ENCODE results near the gene TBC1D1. TPM values are rescaled to one million over a fixed set of nuclear protein-coding genes. Genes with fewer than 3 reads are reported as not detected.

The TBC1D1 gene
- total and polyA plus RNA-seq, 8 donors, result 53.3 to 78.9 (median 71.1) TPM

DNA sequence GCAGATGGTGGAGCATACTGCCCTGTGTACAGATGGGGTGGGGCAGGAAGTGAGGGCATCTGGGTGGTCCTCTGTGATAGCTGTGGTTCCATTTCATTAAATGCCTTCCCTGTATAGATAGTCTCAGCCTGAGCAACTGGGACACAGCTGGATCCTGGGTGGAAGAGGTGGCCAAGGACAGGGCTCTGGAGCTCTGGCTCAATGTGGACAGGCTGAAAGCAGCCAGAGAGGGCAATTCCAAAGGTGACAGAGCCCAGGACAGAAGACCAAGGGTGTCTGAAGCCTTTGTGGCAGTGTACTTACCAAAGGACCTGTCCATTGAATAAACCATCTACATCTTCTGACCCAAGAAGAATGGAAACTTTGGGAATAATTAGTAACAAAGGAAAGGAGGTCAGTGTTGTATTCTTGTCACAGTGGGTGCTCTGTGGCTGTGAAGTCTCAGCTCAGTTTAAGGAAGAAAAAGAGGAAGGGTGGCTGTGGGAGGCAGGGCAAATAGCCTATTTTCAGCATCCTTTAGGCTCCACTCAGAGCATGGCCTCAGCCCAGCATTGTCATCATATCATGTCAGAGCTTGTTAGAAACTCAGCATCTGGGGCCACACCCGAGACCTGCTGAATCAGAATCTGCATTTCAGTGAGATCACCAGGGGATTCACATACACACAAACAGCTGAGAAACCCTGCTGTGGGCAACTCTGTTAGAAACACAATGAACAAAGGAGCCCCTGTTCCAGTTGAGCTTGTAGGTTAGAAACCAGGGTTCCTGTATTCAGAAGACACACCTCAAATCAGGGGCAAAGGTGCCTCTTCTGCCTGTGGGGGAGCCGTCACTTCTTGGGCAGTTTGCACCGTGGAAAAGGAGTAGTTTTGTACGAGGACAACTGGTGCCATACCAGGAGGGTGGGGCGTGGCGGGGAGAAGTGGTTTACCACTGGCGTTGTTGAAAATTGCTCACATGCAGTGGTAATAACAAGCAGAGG is 237.9 kb downstream of the TBC1D1 start:
- Histone ChIP-seq H3K27ac (peak overlapping the region in 1 of 2 donors; percentile 13), H3K36me3 (peaks cover 0 to 32% of the 10 kb centered on the region in 2 donors), H3K4me3 (no peak overlapping the region), H3K27me3 (no peaks in the 10 kb centered on the region), H3K9me3 (no peaks in the 10 kb centered on the region), H3K4me1 (peaks cover 0 to 11% of the 10 kb centered on the region in 2 donors)
- intact Hi-C loops (cut with DNase I), result no loop called here
- ATAC-seq (peak; percentile 33), DNase-seq (no peak)
- TF ChIP-seq, protein P1, sequence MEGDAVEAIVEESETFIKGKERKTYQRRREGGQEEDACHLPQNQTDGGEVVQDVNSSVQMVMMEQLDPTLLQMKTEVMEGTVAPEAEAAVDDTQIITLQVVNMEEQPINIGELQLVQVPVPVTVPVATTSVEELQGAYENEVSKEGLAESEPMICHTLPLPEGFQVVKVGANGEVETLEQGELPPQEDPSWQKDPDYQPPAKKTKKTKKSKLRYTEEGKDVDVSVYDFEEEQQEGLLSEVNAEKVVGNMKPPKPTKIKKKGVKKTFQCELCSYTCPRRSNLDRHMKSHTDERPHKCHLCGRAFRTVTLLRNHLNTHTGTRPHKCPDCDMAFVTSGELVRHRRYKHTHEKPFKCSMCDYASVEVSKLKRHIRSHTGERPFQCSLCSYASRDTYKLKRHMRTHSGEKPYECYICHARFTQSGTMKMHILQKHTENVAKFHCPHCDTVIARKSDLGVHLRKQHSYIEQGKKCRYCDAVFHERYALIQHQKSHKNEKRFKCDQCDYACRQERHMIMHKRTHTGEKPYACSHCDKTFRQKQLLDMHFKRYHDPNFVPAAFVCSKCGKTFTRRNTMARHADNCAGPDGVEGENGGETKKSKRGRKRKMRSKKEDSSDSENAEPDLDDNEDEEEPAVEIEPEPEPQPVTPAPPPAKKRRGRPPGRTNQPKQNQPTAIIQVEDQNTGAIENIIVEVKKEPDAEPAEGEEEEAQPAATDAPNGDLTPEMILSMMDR (IDR thresholded peaks at IDR 0.05), result no peak

DNA sequence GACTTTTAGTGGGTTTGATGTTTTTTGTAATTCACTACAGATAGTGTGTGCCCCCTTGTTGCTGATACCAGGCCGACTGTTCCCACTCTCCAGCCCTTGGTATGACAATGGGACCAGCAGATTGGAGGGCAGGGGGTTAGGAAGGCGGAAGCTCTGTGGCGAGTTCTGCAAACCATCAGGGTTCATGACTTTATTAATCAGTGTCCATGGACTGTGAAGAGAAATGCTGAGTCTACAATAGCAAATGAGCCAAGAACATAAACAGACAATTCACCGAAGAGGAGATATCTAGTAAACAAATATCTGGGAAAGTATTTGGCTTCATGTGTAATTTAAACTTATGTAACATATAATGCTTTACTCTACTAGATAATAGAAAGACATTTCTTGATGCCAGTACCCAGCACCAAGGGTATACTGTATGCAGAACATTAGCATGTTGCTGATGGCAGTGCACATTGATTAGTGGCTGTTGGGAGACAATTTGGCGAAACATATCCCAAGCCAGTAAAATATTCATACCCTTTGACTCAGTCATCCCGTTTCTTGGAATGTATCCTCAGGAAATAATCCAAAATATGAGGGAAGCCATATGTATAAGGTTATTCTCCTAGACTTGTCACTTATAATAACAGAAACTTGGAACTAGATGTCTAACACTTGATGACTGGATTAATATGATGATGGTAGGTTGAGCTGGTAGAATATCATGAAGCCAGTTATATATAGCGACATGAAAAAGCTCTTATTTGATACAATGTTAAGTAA is 238.8 kb downstream of the TBC1D1 start:
- intact Hi-C loops (cut with DNase I), result no loop called here
- no peak overlapping the region for H3K4me3 ChIP-seq
- TF ChIP-seq, protein P1 (IDR thresholded peaks at IDR 0.05), result no peak
- DNase-seq, result peak in 1 of 4 donors; percentile 60
- peaks cover 0 to 40% of the 10 kb centered on the region in 2 donors for H3K36me3 ChIP-seq
- no peaks in the 10 kb centered on the region for H3K27me3 ChIP-seq
- no peak for ATAC-seq
- H3K9me3 ChIP-seq, result no peaks in the 10 kb centered on the region
- H3K4me1 ChIP-seq, result peaks cover 0 to 11% of the 10 kb centered on the region in 2 donors
- H3K27ac ChIP-seq, result peak overlapping the region in 1 of 2 donors; percentile 13

DNA sequence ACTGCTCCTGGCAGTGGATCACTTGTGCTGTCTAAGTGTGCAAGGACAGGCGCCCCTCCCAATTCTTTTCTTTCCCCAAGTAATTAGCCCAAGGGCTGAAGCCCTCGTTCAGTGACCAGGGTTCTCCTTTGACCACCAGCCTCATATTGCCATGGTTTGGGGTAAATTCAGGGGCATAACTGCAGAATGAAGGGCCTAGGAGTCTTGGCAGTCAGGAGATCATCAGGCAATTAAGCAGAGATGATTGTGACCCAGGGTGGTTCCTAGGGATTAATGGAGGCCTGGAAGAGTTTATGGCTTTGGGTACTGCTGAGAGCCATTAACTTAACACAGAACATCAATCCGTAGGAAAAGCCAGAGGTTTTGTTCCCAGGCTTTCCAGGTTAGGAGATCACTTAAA is 240.0 kb downstream of the TBC1D1 start:
- no peak for ATAC-seq
- H3K36me3 ChIP-seq, result peaks cover 0 to 37% of the 10 kb centered on the region in 2 donors
- H3K9me3 ChIP-seq, result no peaks in the 10 kb centered on the region
- no peaks in the 10 kb centered on the region for H3K27me3 ChIP-seq
- intact Hi-C loops (cut with DNase I), result no loop called here
- H3K27ac ChIP-seq, result no peak overlapping the region
- TF ChIP-seq, protein P1 (IDR thresholded peaks at IDR 0.05), result no peak
- no peak overlapping the region for H3K4me3 ChIP-seq
- no peak for DNase-seq
- peaks cover 0 to 11% of the 10 kb centered on the region in 2 donors for H3K4me1 ChIP-seq

DNA sequence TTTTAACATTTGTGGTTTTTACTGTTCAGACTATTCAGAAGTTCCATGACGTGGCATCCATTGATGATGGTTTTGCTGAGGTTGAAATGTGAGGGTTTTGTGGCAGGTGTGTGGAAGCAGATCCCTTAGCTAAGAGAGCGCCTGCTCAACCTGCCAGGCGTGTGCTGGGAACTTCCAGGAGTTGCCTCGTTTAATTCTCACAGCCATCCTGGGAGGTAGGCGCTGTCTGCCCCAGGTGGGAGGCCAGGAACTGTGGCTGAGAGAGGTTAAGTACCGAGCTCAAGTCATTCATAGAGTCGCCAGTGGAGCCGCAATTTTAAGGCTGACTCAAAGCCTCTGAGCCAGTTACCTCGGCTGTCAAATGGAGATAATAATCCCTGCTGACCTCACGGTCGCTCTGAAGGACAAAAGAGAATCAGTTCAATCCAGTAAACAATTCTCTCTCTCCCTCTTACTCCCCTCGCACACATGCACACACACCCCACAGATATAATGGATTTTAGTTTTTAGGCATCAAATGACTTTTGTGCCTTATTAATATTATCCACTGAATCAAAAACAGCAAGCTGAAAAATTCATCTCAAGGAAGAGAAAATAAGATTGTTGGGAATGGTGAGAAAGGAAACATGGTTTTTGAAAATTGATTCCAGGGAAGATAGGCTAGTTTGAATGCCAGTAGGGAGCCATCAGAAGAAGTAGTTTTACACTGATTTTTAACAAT is 240.6 kb downstream of the TBC1D1 start:
- no peak for DNase-seq
- peaks cover 0 to 33% of the 10 kb centered on the region in 2 donors for H3K36me3 ChIP-seq
- no peaks in the 10 kb centered on the region for H3K9me3 ChIP-seq
- no peak overlapping the region for H3K4me3 ChIP-seq
- intact Hi-C loops (cut with DNase I), result no loop called here
- H3K27ac ChIP-seq, result peak overlapping the region in 1 of 2 donors; percentile 16
- no peak for ATAC-seq
- TF ChIP-seq, protein P1 (IDR thresholded peaks at IDR 0.05), result no peak
- no peaks in the 10 kb centered on the region for H3K27me3 ChIP-seq
- peaks cover 0 to 11% of the 10 kb centered on the region in 2 donors for H3K4me1 ChIP-seq

Measured in left lung (tissue), 10 donors.